Right ventricle myocardium superior (tissue), 1 donor: ENCODE measurements around the gene RFC2. TPM values are rescaled to one million over a fixed set of nuclear protein-coding genes. Genes with fewer than 3 reads are reported as not detected.

Experiments used
- ATAC-seq: fragments of 200-7000 bp; cut with Tn5 transposase; one replicate; pipeline ENCODE4 v1.9.1; 2020; ENCODE audit warnings: mild to moderate bottlenecking; ENCODE audit not compliant: poor library complexity
- DNase-seq: peaks from one replicate; pipeline ENCODE4 v3.0.0-alpha.2; 2020
- intact Hi-C: fragments of 100-400 bp; cut with DNase I; formaldehyde crosslinking; loops from one replicate; pipeline ENCODE4 v1.11.2; 2022
- microRNA-seq: library from miRNA; unstranded; fragments of <30 nt; microRNA quantifications from one replicate; pipeline ENCODE4 v1.2.0, GENCODE V29; 2020
- total RNA-seq: library from RNA; stranded (reverse); fragmentation: NEBNext Ultra II Directional; extraction: Animal tissue kit (Norgen Biotek cat#: 25700); gene quantifications from one replicate; pipeline ENCODE4 v1.2.1, GENCODE V29; 2021
- donor health status: DM: no; HTN: yes; CAD: no; lungs with severe emphysema.

Gene RFC2
- total RNA-seq, 1 donor from 2014 or later: 9.4 TPM

DNA sequence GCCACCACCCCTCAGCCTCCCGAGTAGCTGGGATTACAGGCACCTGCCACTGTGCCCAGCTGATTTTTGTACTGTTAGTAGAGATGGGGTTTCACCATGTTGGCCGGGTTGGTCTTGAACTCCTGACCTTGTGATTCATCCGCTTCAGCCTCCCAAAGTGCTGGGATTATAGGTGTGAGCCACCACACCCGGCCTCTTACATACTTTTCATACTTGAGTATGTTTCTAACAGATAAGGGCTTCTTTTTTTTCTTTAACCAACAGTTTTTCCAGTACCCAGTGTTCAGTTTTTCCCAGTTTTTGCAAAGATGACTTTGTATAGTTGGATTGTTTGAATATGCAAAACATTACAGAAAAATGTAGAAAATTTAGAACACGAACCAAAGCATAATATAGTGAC, 72.4 kb downstream of the RFC2 start:
- DNase-seq (no peak), ATAC-seq (no peak)
- intact Hi-C loops: loop anchor here (5.0 kb wide), 1 partner anchor 95 kb away; no protein-coding TSS in a partner anchor

Small RNA genes within 50 kb of the gene (microRNA-seq; reads per million reads assigned to microRNA genes)
- 885 reads per million, percentile 81 among the genes with 10 or more reads in this experiment for gene MIR590

Other genes with a start within 250 kb of the RFC2 start
- 33.2 TPM for gene ELN, start 226.2 kb downstream of the RFC2 start, total RNA-seq
- 8.6 TPM for gene LIMK1, start 170.6 kb downstream of the RFC2 start, total RNA-seq
- 166 TPM for gene EIF4H, start 80.0 kb downstream of the RFC2 start, total RNA-seq
- gene LAT2, start 44.4 kb downstream of the RFC2 start, total RNA-seq: 2.2 TPM
- 6.6 TPM for gene CLIP2, start 35.0 kb upstream of the RFC2 start, total RNA-seq
- gene GTF2IRD1, start 199.5 kb upstream of the RFC2 start, total RNA-seq: 21.7 TPM